A204.1 (cell line): ENCODE data around the gene HOXD13.

Experiments used
- FAIRE-seq: peaks from 2 replicates; lab custom pipeline; 2012; peaks lifted over from hg19 to GRCh38; lab: Jason Lieb, UNC

HOXD13 gene

GRCh38 chr2:176121190-176122051 lies 28.9 kb downstream of the HOXD13 start:
- FAIRE-seq, result no peak

GRCh38 chr2:176122052-176122682 lies 29.6 kb downstream of the HOXD13 start:
- FAIRE-seq, result no peak

GRCh38 chr2:176122683-176123410 lies 30.3 kb downstream of the HOXD13 start, which contains the start of gene HOXD9:
Gene HOXD9, plus strand, starts transcription at chr2:176122719. Its CDS starts 50 bp downstream, at chr2:176122769.
- FAIRE-seq, result no peak

GRCh38 chr2:176123411-176124109 lies 31.0 kb downstream of the HOXD13 start:
- no peak for FAIRE-seq

- no peak for FAIRE-seq
Measured at GRCh38 chr2:176124110-176124946, 31.8 kb downstream of the HOXD13 start.

- no peak for FAIRE-seq
Measured at GRCh38 chr2:176124947-176125771, 32.6 kb downstream of the HOXD13 start.

GRCh38 chr2:176125772-176126054 lies 33.2 kb downstream of the HOXD13 start:
- no peak for FAIRE-seq

GRCh38 chr2:176126929-176127773 lies 34.6 kb downstream of the HOXD13 start:
- FAIRE-seq, result peak; percentile 94

- FAIRE-seq, result no peak
Measured at GRCh38 chr2:176127774-176128072, 35.2 kb downstream of the HOXD13 start.

- FAIRE-seq, result no peak
Measured at GRCh38 chr2:176128172-176128981, 35.9 kb downstream of the HOXD13 start.

- no peak for FAIRE-seq
Measured at GRCh38 chr2:176128982-176129796, 36.7 kb downstream of the HOXD13 start, which contains the start of gene HOXD8. Gene HOXD8, plus strand, starts transcription at chr2:176129705. Its CDS starts 662 bp downstream, at chr2:176130367.

GRCh38 chr2:176129813-176130146 lies 37.3 kb downstream of the HOXD13 start:
- no peak for FAIRE-seq

- no peak for FAIRE-seq
Measured at GRCh38 chr2:176130147-176130956, 37.8 kb downstream of the HOXD13 start.

- no peak for FAIRE-seq
Measured at GRCh38 chr2:176130957-176131847, 38.7 kb downstream of the HOXD13 start.

- peak; percentile 87 for FAIRE-seq
Measured at GRCh38 chr2:176131848-176132158, 39.3 kb downstream of the HOXD13 start.
